Measurements from ENCODE around the gene GNMT.
"Not testable (repeated sequence)": the region's sequence is repeated elsewhere in the genome, so short reads cannot be mapped to it uniquely, and the experiment has no call there.

- not testable (repeated sequence) for TF ChIP-seq CTCF (IDR thresholded peaks at IDR 0.05; ENCODE audit: poor library complexity, severe bottlenecking); REST (IDR thresholded peaks at IDR 0.05; ENCODE audit: borderline replicate concordance); EZH2 (IDR thresholded peaks at IDR 0.05; ENCODE audit: borderline replicate concordance, insufficient read depth, low read length, poor library complexity, severe bottlenecking); POLR2AphosphoS5 (IDR thresholded peaks at IDR 0.05); TAF1 (IDR thresholded peaks at IDR 0.05; ENCODE audit: low read depth)
Observed at GRCh38 chr6:42941356-42941755, 19.2 kb upstream of the GNMT start.

All from neural cell (in vitro differentiated cells).